ENCODE results near the gene NNT. TPM values are rescaled to one million over a fixed set of nuclear protein-coding genes. Genes with fewer than 3 reads are reported as not detected.

NNT gene
- total and polyA plus RNA-seq, 2 of the 13 experiments (the other 11 are each of a cell fraction or from before 2014, with no cell fraction given), result 21.1 to 58.0 TPM

DNA sequence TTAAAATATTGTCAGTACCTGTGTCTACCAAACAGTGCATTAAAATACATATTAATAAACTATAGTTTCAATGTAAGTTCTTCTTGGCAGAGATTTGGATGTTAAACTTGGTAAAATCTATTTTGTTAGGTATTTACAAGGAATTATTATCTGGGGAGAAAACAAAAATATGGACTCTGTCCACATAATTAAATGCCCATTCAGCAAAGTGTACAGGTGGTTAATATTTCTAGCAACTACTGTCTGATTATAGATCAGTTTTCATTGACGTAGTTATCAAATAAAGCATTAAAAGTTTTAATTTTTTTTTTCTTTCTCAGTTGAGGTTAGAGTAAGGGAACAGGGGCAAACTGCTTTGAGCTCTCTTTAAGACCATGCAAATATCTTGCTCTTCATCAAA, 88.9 kb downstream of the NNT start:
- Histone ChIP-seq H4K20me1 (ENCODE audit: insufficient read depth, low read length) (no peaks in the 10 kb centered on the region), H3K27ac (ENCODE audit: extremely low read length, insufficient read depth, low read length) (no peak overlapping the region), H2AFZ (ENCODE audit: low read length) (no peak overlapping the region), H3K27me3 (ENCODE audit: control insufficient read depth in 1 of 2, insufficient read depth in 2 of 2, low read length in 2 of 2) (no peaks in the 10 kb centered on the region), H3K4me3 (replicated peaks in 1 of 3; ENCODE audit: insufficient read depth in 1 of 3, low read depth in 2 of 3, low read length in 3 of 3) (no peak overlapping the region), H3K9me3 (ENCODE audit: low read length) (peaks cover 17% of the 10 kb centered on the region), H3K79me2 (ENCODE audit: insufficient read depth, low read length) (no peaks in the 10 kb centered on the region), H3K36me3 (replicated peaks in 1 of 2; ENCODE audit: control insufficient read depth in 1 of 2, insufficient read depth in 2 of 2, low read length in 2 of 2) (no peaks in the 10 kb centered on the region), H3K4me2 (ENCODE audit: low read depth, low read length) (no peak overlapping the region), H3K4me1 (ENCODE audit: insufficient read depth, low read length) (no peaks in the 10 kb centered on the region), H3K9ac (ENCODE audit: insufficient read depth, low read depth, low read length) (no peak overlapping the region)
- ATAC-seq, result no peak
- ChIA-PET CTCF (ENCODE audit: low intra/inter-chr PET ratio, low total read pairs) (no interaction called here), POLR2A (no interaction called here)
- intact Hi-C loops (cut with micrococcal nuclease; ENCODE audit: unreplicated experiment) (no loop called here), in situ Hi-C loops (cut with HindIII; ENCODE audit: extremely low pct_ligation_motif_present, low pct_unique_long_range_greater_than_20kb) (no loop called here)
- TF ChIP-seq FOXC1 (CRISPR knock-in tag; IDR thresholded peaks at IDR 0.05; ENCODE audit: borderline replicate concordance) (no peak), STAT5B (CRISPR knock-in tag; IDR thresholded peaks at IDR 0.05) (no peak), ZNF33A (CRISPR knock-in tag; IDR thresholded peaks at IDR 0.05; ENCODE audit: borderline replicate concordance) (no peak), NCOA2 (CRISPR knock-in tag; IDR thresholded peaks at IDR 0.05) (no peak), HDAC1 (CRISPR knock-in tag; IDR thresholded peaks at IDR 0.05) (no peak), MAFF (IDR thresholded peaks at IDR 0.05; ENCODE audit: low read depth, low read length) (peak; percentile 31; the same call in 1 of the 2 replicates), MAFK (conservative IDR thresholded peaks at IDR 0.05 in 1 of 2, IDR thresholded peaks at IDR 0.05 in 1 of 2; ENCODE audit: low read length in 2 of 2) (peak; percentile 41 to 64), IRF2 (CRISPR knock-in tag; IDR thresholded peaks at IDR 0.05) (no peak)
- TF ChIP-seq, protein P1, sequence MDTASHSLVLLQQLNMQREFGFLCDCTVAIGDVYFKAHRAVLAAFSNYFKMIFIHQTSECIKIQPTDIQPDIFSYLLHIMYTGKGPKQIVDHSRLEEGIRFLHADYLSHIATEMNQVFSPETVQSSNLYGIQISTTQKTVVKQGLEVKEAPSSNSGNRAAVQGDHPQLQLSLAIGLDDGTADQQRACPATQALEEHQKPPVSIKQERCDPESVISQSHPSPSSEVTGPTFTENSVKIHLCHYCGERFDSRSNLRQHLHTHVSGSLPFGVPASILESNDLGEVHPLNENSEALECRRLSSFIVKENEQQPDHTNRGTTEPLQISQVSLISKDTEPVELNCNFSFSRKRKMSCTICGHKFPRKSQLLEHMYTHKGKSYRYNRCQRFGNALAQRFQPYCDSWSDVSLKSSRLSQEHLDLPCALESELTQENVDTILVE (CRISPR knock-in tag; IDR thresholded peaks at IDR 0.05), result no peak
- TF ChIP-seq, protein P2, sequence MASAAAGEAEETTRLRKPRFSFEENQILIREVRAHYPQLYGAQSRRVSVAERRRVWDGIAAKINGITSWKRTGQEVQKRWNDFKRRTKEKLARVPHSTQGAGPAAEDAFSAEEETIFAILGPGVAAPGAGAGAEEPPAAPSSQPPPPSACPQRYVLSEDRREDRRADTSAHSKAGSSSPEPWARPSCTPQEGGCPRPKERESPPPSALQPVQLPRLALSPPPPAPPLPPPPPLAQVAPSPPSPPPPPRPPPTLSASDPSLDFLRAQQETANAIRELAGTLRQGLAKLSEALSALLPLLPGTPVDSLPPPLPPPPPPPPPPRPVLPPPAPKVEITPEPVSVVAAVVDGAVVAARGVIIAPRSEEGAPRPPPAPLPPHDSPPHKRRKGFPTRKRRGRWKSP (CRISPR knock-in tag; IDR thresholded peaks at IDR 0.05), result no peak
- WGBS (ENCODE audit: low lambda C conversion rate), result 98% methylated on average over 1 of the region's 1 CpG
- FAIRE-seq, result no peak
- DNase-seq (ENCODE audit: low spot score), result no peak
- BruUV-seq (replicated peaks), result no TSS peak

All from HepG2 (cell line).